ENCODE measurements around the gene CPNE2.

GRCh38 chr16:57125969-57126368 is 33.6 kb downstream of the CPNE2 start:
- TF ChIP-seq POLR2AphosphoS5 (IDR thresholded peaks at IDR 0.05; ENCODE audit: borderline replicate concordance, low read depth, low read length): no peak
- no peak for TF ChIP-seq EZH2 (IDR thresholded peaks at IDR 0.05)
- TF ChIP-seq FOXP2 (optimal IDR thresholded peaks at IDR 0.05; ENCODE audit: control extremely low read depth, extremely low read length, insufficient read depth): no peak

Measured in SK-N-MC (cell line).